Loucy (cell line): ENCODE data around the gene MAP3K20.

ENCODE experiments used
- CTCF ChIP-seq: fragments of 200-600 bp; sonication (generic); conservative IDR thresholded peaks from 2 replicates; pipeline ENCODE4 v1.5.1; 2014; ENCODE audit warnings: mild to moderate bottlenecking, antibody characterized with exemption, low read length
- EZH2phosphoT487 ChIP-seq: fragments of 200-600 bp; IDR thresholded peaks from 2 replicates; pipeline ENCODE4 v1.6.1; 2018; ENCODE audit warnings: antibody characterized with exemption, mild to moderate bottlenecking, moderate library complexity, borderline replicate concordance

GRCh38 chr2:173290518-173290917 lies 214.9 kb downstream of the MAP3K20 start:
- no peak for TF ChIP-seq CTCF
- no peak for TF ChIP-seq EZH2phosphoT487
